Astrocyte (in vitro differentiated cells and primary cell): ENCODE results near the gene CDRT4. TPM values are rescaled to one million over a fixed set of nuclear protein-coding genes. Genes with fewer than 3 reads are reported as not detected.

Experiments
- DNase-seq: peaks from one replicate; pipeline ENCODE4 v3.0.0-alpha.2; 2010; ENCODE audit warnings: low read depth
- FAIRE-seq: peaks from 2 replicates; lab custom pipeline; 2011; peaks lifted over from hg19 to GRCh38; lab: Jason Lieb, UNC
- H2AFZ ChIP-seq: 2 replicates; pipeline ENCODE4 v1.6.0; 2012; ENCODE audit warnings: low read depth, low read length, inconsistent platforms
- H3K27ac ChIP-seq: 2 replicates; pipeline ENCODE4 v1.5.1; 2011; ENCODE audit warnings: low read depth, low read length, inconsistent platforms
- H3K27me3 ChIP-seq: 2 replicates; pipeline ENCODE4 v1.6.0; 2011; ENCODE audit warnings: low read length, inconsistent platforms; ENCODE audit not compliant: insufficient read depth
- H3K36me3 ChIP-seq: 2 replicates; pipeline ENCODE4 v1.5.1; 2011; ENCODE audit warnings: low read length, inconsistent platforms; ENCODE audit not compliant: insufficient read depth
- H3K4me1 ChIP-seq: 2 replicates; pipeline ENCODE4 v1.5.1; 2011; ENCODE audit warnings: low read length, inconsistent platforms; ENCODE audit not compliant: insufficient read depth
- H3K4me2 ChIP-seq: 2 replicates; pipeline ENCODE4 v1.6.0; 2012; ENCODE audit warnings: low read length, inconsistent platforms
- H3K4me3 ChIP-seq: 2 replicates; pipeline ENCODE4 v1.5.1; 2011; ENCODE audit warnings: low read depth, mild to moderate bottlenecking, low read length, inconsistent platforms; ENCODE audit not compliant: insufficient read depth
- H3K79me2 ChIP-seq: 2 replicates; pipeline ENCODE4 v1.6.0; 2012; ENCODE audit warnings: mild to moderate bottlenecking, low read length, inconsistent platforms; ENCODE audit not compliant: insufficient read depth
- H3K9ac ChIP-seq: 2 replicates; pipeline ENCODE4 v1.6.0; 2012; ENCODE audit warnings: mild to moderate bottlenecking, low read length, inconsistent platforms
- H3K9me3 ChIP-seq: 2 replicates; pipeline ENCODE4 v1.5.1; 2012; ENCODE audit warnings: low read depth, mild to moderate bottlenecking, low read length, inconsistent platforms; ENCODE audit not compliant: insufficient read depth
- H4K20me1 ChIP-seq: 2 replicates; pipeline ENCODE4 v1.6.0; 2012; ENCODE audit warnings: low read length, inconsistent platforms; ENCODE audit not compliant: insufficient read depth
- H3K27ac Mint-ChIP-seq: one replicate; pipeline ENCODE4 v1.8.0; 2021; ENCODE audit warnings: mild to moderate bottlenecking, mixed read lengths; ENCODE audit not compliant: unreplicated experiment
- H3K27me3 Mint-ChIP-seq: one replicate; pipeline ENCODE4 v1.8.0; 2021; ENCODE audit warnings: low read depth, mixed read lengths; ENCODE audit not compliant: unreplicated experiment
- H3K36me3 Mint-ChIP-seq: one replicate; pipeline ENCODE4 v1.8.0; 2021; ENCODE audit warnings: low read depth, mixed read lengths; ENCODE audit not compliant: unreplicated experiment
- H3K4me1 Mint-ChIP-seq: one replicate; pipeline ENCODE4 v1.8.0; 2021; ENCODE audit warnings: low read depth, mixed read lengths; ENCODE audit not compliant: unreplicated experiment
- H3K4me3 Mint-ChIP-seq: one replicate; pipeline ENCODE4 v1.8.0; 2021; ENCODE audit warnings: mild to moderate bottlenecking, moderate library complexity, mixed read lengths; ENCODE audit not compliant: unreplicated experiment
- H3K9me3 Mint-ChIP-seq: one replicate; pipeline ENCODE4 v1.8.0; 2021; ENCODE audit warnings: mild to moderate bottlenecking, mixed read lengths; ENCODE audit not compliant: unreplicated experiment
- EZH2 ChIP-seq: IDR thresholded peaks from 2 replicates; pipeline ENCODE4 v1.6.1; 2012; ENCODE audit warnings: mild to moderate bottlenecking, low read length, inconsistent platforms; ENCODE audit not compliant: insufficient read depth
- total RNA-seq: library from RNA; stranded (reverse); gene quantifications from 2 replicates; pipeline ENCODE4 v1.2.1, GENCODE V29; 2021
- TF ChIP-seq, protein P1 (sequence below): IDR thresholded peaks from 2 replicates; pipeline ENCODE4 v1.5.1; 2011; ENCODE audit warnings: low read depth, mild to moderate bottlenecking, inconsistent platforms, low read length, moderate library complexity; ENCODE audit not compliant: insufficient read depth

CDRT4 gene
- total RNA-seq, 1 donor from 2014 or later, result 8.8 TPM

DNA sequence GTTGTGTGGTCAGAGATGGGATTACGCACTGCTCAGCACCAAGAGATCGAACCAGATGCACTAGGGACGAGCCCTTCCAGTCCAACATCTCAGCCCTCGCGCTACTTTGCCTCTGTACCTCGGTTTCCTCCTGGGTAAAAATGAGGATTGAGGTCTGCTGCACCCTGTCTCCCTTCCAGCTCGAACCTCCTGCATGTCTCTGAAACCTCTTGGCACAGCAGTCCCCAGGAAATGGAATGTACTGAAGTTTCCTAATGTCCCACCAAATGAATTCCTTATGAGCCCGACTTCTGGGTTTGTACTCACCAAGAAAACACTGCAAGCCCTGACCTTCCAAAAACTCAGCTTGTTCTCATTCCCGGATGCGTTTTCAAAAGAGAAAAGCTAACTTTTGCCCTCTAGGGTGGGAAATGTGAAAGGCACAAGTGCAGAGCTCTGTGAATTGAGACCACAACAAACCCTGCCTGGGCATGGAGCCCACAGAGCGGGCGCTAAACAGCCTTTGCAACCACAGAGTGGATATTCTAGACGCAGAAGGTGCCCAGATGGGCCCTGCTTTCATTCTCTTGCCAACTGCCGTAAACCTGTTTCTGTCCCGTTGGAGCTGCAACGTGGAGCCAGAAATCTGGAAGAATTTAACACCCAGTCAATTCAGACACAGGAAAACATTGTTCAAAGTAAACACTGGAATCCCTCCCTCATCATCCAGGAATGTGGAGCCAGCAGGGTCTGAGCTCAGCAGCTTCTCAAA lies 10.3 kb downstream of the CDRT4 start:
- Histone ChIP-seq H3K9me3 (no peaks in the 10 kb centered on the region), H2AFZ (peak overlapping the region; percentile 16), H3K9ac (peak overlapping the region; percentile 55), H4K20me1 (no peaks in the 10 kb centered on the region), H3K27ac (peak overlapping the region; percentile 52), H3K4me1 (peaks cover 22% of the 10 kb centered on the region), H3K36me3 (peaks cover under 1% of the 10 kb centered on the region), H3K4me3 (peak overlapping the region; percentile 35), H3K79me2 (no peaks in the 10 kb centered on the region), H3K27me3 (no peaks in the 10 kb centered on the region), H3K4me2 (peak overlapping the region; percentile 73)
- Mint-ChIP-seq H3K4me1 (peaks cover 15% of the 10 kb centered on the region), H3K36me3 (peaks cover 14% of the 10 kb centered on the region), H3K27ac (peak overlapping the region; percentile 81), H3K9me3 (peaks cover 11% of the 10 kb centered on the region), H3K4me3 (peak overlapping the region; percentile 22), H3K27me3 (no peaks in the 10 kb centered on the region)
- no peak for TF ChIP-seq EZH2
- TF ChIP-seq, protein P1, sequence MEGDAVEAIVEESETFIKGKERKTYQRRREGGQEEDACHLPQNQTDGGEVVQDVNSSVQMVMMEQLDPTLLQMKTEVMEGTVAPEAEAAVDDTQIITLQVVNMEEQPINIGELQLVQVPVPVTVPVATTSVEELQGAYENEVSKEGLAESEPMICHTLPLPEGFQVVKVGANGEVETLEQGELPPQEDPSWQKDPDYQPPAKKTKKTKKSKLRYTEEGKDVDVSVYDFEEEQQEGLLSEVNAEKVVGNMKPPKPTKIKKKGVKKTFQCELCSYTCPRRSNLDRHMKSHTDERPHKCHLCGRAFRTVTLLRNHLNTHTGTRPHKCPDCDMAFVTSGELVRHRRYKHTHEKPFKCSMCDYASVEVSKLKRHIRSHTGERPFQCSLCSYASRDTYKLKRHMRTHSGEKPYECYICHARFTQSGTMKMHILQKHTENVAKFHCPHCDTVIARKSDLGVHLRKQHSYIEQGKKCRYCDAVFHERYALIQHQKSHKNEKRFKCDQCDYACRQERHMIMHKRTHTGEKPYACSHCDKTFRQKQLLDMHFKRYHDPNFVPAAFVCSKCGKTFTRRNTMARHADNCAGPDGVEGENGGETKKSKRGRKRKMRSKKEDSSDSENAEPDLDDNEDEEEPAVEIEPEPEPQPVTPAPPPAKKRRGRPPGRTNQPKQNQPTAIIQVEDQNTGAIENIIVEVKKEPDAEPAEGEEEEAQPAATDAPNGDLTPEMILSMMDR, result peak; percentile 31
- DNase-seq, result peak; percentile 83
- FAIRE-seq, result peak; percentile 94

DNA sequence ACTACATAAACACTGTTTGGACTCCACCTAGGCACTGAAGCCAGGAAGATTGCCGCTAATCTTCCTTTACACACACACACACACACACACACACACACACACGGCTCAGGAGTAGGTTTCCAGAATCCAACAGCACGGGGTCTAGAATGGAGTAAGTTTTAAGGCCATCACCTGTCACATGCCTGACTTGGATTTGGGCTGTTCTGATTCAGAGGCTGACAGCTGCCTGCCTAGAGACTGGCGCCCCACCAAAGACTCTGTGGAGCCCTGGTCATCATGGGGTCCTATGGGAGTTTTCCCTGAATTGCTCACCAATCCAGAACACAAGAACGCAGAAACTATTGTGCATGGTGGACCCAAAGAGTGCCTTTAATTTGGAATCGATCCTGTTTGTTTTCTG lies 10.9 kb downstream of the CDRT4 start:
- H3K36me3 Mint-ChIP-seq, result peaks cover 14% of the 10 kb centered on the region
- peaks cover 15% of the 10 kb centered on the region for H3K4me1 Mint-ChIP-seq
- H2AFZ ChIP-seq, result no peak overlapping the region
- peaks cover 2% of the 10 kb centered on the region for H3K36me3 ChIP-seq
- DNase-seq (no peak), FAIRE-seq (no peak)
- H3K4me3 Mint-ChIP-seq, result no peak overlapping the region
- no peak overlapping the region for H3K27ac Mint-ChIP-seq
- TF ChIP-seq EZH2, result no peak
- TF ChIP-seq, protein P1, result no peak
- H3K27me3 Mint-ChIP-seq, result no peaks in the 10 kb centered on the region
- no peak overlapping the region for H3K4me3 ChIP-seq
- H3K4me1 ChIP-seq, result peaks cover 27% of the 10 kb centered on the region
- no peaks in the 10 kb centered on the region for H3K27me3 ChIP-seq
- no peaks in the 10 kb centered on the region for H3K79me2 ChIP-seq
- H3K4me2 ChIP-seq, result peak overlapping the region; percentile 73
- no peaks in the 10 kb centered on the region for H4K20me1 ChIP-seq
- no peak overlapping the region for H3K27ac ChIP-seq
- no peaks in the 10 kb centered on the region for H3K9me3 ChIP-seq
- peak overlapping the region; percentile 55 for H3K9ac ChIP-seq
- H3K9me3 Mint-ChIP-seq, result peaks cover 9% of the 10 kb centered on the region

DNA sequence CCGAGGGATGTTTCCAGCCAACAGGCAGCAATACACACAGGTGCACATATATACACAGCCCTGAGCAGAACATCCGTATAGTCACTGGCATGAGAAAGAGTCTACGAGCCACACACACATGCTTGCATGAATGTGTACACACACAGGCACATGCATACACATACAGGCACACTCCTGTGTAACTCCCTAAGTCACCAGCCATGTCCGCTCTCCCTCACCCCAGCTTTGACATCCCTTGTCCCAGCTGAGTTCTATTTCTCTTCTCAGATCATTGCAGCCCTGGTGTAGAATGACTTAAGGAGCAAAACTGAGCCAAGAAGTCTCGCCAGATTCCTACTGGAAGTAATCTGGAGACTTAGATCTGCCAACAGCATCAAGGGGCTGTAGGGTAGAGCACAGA lies 13.1 kb downstream of the CDRT4 start:
- H3K4me1 Mint-ChIP-seq, result peaks cover 15% of the 10 kb centered on the region

More for the DNA sequence above, 13.1 kb downstream of the CDRT4 start:
- peaks cover 14% of the 10 kb centered on the region for H3K36me3 Mint-ChIP-seq
- H3K27me3 ChIP-seq, result no peaks in the 10 kb centered on the region
- H3K4me2 ChIP-seq, result no peak overlapping the region
- H3K36me3 ChIP-seq, result peaks cover 2% of the 10 kb centered on the region
- no peak overlapping the region for H3K27ac ChIP-seq
- peaks cover 27% of the 10 kb centered on the region for H3K4me1 ChIP-seq
- H3K27ac Mint-ChIP-seq, result no peak overlapping the region
- peaks cover 9% of the 10 kb centered on the region for H3K9me3 Mint-ChIP-seq
- no peak overlapping the region for H3K4me3 Mint-ChIP-seq
- H4K20me1 ChIP-seq, result no peaks in the 10 kb centered on the region
- FAIRE-seq (no peak), DNase-seq (no peak)
- no peak for TF ChIP-seq EZH2
- TF ChIP-seq, protein P1, result no peak
- H2AFZ ChIP-seq, result no peak overlapping the region
- no peak overlapping the region for H3K9ac ChIP-seq
- H3K9me3 ChIP-seq, result no peaks in the 10 kb centered on the region
- no peak overlapping the region for H3K4me3 ChIP-seq
- no peaks in the 10 kb centered on the region for H3K27me3 Mint-ChIP-seq
- H3K79me2 ChIP-seq, result no peaks in the 10 kb centered on the region
